Stimulated activated CD4-positive, alpha-beta T cell treated with anti-CD3 and anti-CD28 coated beads, Interleukin-4, amount 100 ng/mL, for 48 hours (primary cell): Measurements from ENCODE around the gene BST1.

Experiments
- DNase-seq, 2 donors: peaks; one replicate each; pipeline ENCODE4 v3.0.0-alpha.2; 2020; ENCODE audit warnings: low read depth in 2 of 2

Gene BST1

GRCh38 chr4:15779809-15780208, 76.9 kb downstream of the BST1 start:
- no peak for DNase-seq

GRCh38 chr4:15781427-15782095, 78.7 kb downstream of the BST1 start:
- DNase-seq: no peak
